ENCODE results near the gene CLCNKA.

The CLCNKA gene

GRCh38 chr1:16072095-16072494, 50.3 kb downstream of the CLCNKA start:
- H3K4me3 ChIP-seq (ENCODE audit: low read depth, low read length, poor library complexity, severe bottlenecking) = no peak overlapping the region
- H4K20me1 ChIP-seq (ENCODE audit: insufficient read depth, low read length) = no peaks in the 10 kb centered on the region
- H3K9me2 ChIP-seq (ENCODE audit: low read depth, low read length) = no peaks in the 10 kb centered on the region
- no peaks in the 10 kb centered on the region for H3K36me3 ChIP-seq (ENCODE audit: insufficient read depth, low read length)
- TF ChIP-seq EZH2 (IDR thresholded peaks at IDR 0.05; ENCODE audit: borderline replicate concordance, low read length) (no peak), CTCF (IDR thresholded peaks at IDR 0.05; ENCODE audit: low read length) (no peak)
- H2AFZ ChIP-seq (ENCODE audit: low read length) = no peak overlapping the region
- H3K4me1 ChIP-seq (ENCODE audit: insufficient read depth, low read length, severe bottlenecking) = peaks cover 14% of the 10 kb centered on the region
- H3K4me2 ChIP-seq (ENCODE audit: low read length) = no peak overlapping the region
- H3K9me3 ChIP-seq (ENCODE audit: low read length) = no peaks in the 10 kb centered on the region
- no peaks in the 10 kb centered on the region for H3K79me2 ChIP-seq (ENCODE audit: insufficient read depth, low read length)
- no peaks in the 10 kb centered on the region for H3F3A ChIP-seq (ENCODE audit: insufficient read depth, low read length)
- H3K27ac ChIP-seq (ENCODE audit: low read depth, low read length, poor library complexity, severe bottlenecking) = no peak overlapping the region
- 0 out of 2 replicates have a peak, but pooled peaks cover 11% of the 10 kb centered on the region for H3K27me3 ChIP-seq (ENCODE audit: insufficient read depth, low read length)
- no peak overlapping the region for H3K9ac ChIP-seq (ENCODE audit: low read length)

- Histone ChIP-seq H3K36me3 (ENCODE audit: insufficient read depth, low read length) (no peaks in the 10 kb centered on the region), H3K4me2 (ENCODE audit: low read length) (peak overlapping the region; percentile 81), H3K9me3 (ENCODE audit: low read length) (no peaks in the 10 kb centered on the region), H3K9ac (ENCODE audit: low read length) (peak overlapping the region; percentile 10; the same call in 1 of the 2 replicates), H3K4me1 (ENCODE audit: insufficient read depth, low read length, severe bottlenecking) (peaks cover 14% of the 10 kb centered on the region), H3K4me3 (ENCODE audit: low read depth, low read length, poor library complexity, severe bottlenecking) (peak overlapping the region; percentile 46), H3K27ac (ENCODE audit: low read depth, low read length, poor library complexity, severe bottlenecking) (no peak overlapping the region), H2AFZ (ENCODE audit: low read length) (no peak overlapping the region), H3K79me2 (ENCODE audit: insufficient read depth, low read length) (no peaks in the 10 kb centered on the region), H3K27me3 (ENCODE audit: insufficient read depth, low read length) (peaks cover 11% of the 10 kb centered on the region; the same call in 1 of the 2 replicates), H3F3A (ENCODE audit: insufficient read depth, low read length) (no peaks in the 10 kb centered on the region), H4K20me1 (ENCODE audit: insufficient read depth, low read length) (no peaks in the 10 kb centered on the region), H3K9me2 (ENCODE audit: low read depth, low read length) (no peaks in the 10 kb centered on the region)
- no peak for TF ChIP-seq EZH2 (IDR thresholded peaks at IDR 0.05; ENCODE audit: borderline replicate concordance, low read length)
- TF ChIP-seq CTCF (IDR thresholded peaks at IDR 0.05; ENCODE audit: low read length) = no peak
Measured at GRCh38 chr1:16072616-16073484, 51.0 kb downstream of the CLCNKA start.

GRCh38 chr1:16073490-16074119, 51.8 kb downstream of the CLCNKA start, which contains the start of gene FAM131C:
TSS of gene FAM131C (minus strand) at chr1:16073651. CDS start at chr1:16073442, 209 bp downstream.
- Histone ChIP-seq H3K4me3 (ENCODE audit: low read depth, low read length, poor library complexity, severe bottlenecking) (peak within 1 kb of the TSS; percentile 57), H3K4me1 (ENCODE audit: insufficient read depth, low read length, severe bottlenecking) (peaks cover 14% of the 10 kb centered on the region), H3K27ac (ENCODE audit: low read depth, low read length, poor library complexity, severe bottlenecking) (no peak within 1 kb of the TSS)

More at GRCh38 chr1:16073490-16074119, 51.8 kb downstream of the CLCNKA start, which contains the start of gene FAM131C:
- no peaks in the 10 kb centered on the region for H3K36me3 ChIP-seq (ENCODE audit: insufficient read depth, low read length)
- TF ChIP-seq EZH2 (IDR thresholded peaks at IDR 0.05; ENCODE audit: borderline replicate concordance, low read length) (no peak), CTCF (IDR thresholded peaks at IDR 0.05; ENCODE audit: low read length) (peak; percentile 26; the same call in 1 of the 2 replicates)
- H3K9me3 ChIP-seq (ENCODE audit: low read length) = no peaks in the 10 kb centered on the region
- H3K9ac ChIP-seq (ENCODE audit: low read length) = peak within 1 kb of the TSS; percentile 33; the same call in 1 of the 2 replicates
- peak within 1 kb of the TSS; percentile 81 for H3K4me2 ChIP-seq (ENCODE audit: low read length)
- H3K79me2 ChIP-seq (ENCODE audit: insufficient read depth, low read length) = no peaks in the 10 kb centered on the region
- H3F3A ChIP-seq (ENCODE audit: insufficient read depth, low read length) = no peaks in the 10 kb centered on the region
- no peak within 1 kb of the TSS for H2AFZ ChIP-seq (ENCODE audit: low read length)
- no peaks in the 10 kb centered on the region for H3K9me2 ChIP-seq (ENCODE audit: low read depth, low read length)
- no peaks in the 10 kb centered on the region for H4K20me1 ChIP-seq (ENCODE audit: insufficient read depth, low read length)
- H3K27me3 ChIP-seq (ENCODE audit: insufficient read depth, low read length) = peaks cover 6% of the 10 kb centered on the region; the same call in 1 of the 2 replicates

Measured in OCI-LY1 (cell line).